ENCODE measurements around the gene CEP68. TPM values are rescaled to one million over a fixed set of nuclear protein-coding genes. Genes with fewer than 3 reads are reported as not detected.

Gene CEP68
- polyA plus RNA-seq, 1 donor from 2014 or later: 34.7 TPM

DNA sequence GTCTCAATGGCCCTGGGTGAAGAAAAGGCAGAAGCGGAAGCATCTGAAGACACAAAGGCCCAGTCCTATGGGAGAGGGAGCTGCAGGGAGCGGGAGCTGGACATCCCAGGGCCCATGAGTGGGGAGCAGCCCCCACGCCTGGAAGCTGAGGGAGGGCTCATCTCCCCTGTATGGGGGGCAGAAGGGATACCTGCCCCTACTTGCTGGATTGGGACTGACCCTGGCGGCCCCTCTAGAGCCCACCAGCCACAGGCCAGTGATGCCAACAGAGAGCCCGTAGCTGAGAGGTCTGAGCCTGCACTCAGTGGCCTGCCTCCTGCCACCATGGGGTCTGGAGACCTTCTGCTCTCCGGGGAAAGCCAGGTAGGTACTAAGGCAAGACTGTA is 13.2 kb downstream of the CEP68 start:
- no peaks in the 10 kb centered on the region for H3K9me3 ChIP-seq (ENCODE audit: low read length)
- no peak overlapping the region for H3K9ac ChIP-seq (ENCODE audit: low read length)
- no peaks in the 10 kb centered on the region for H3K27me3 ChIP-seq (ENCODE audit: insufficient read depth, low read depth, low read length)
- H3K4me2 ChIP-seq (ENCODE audit: low read length): no peak overlapping the region
- H2AFZ ChIP-seq (ENCODE audit: low read depth, low read length): no peak overlapping the region
- H3K9me2 ChIP-seq (ENCODE audit: insufficient read depth, low read length): no peaks in the 10 kb centered on the region
- H3K79me2 ChIP-seq (replicated peaks; ENCODE audit: insufficient read depth, low read length): peaks cover 16% of the 10 kb centered on the region
- no peak overlapping the region for H3K27ac ChIP-seq (ENCODE audit: low read length)
- H3K4me3 ChIP-seq (ENCODE audit: low read length): no peak overlapping the region
- TF ChIP-seq MXI1 (conservative IDR thresholded peaks at IDR 0.05; ENCODE audit: poor library complexity, severe bottlenecking): no peak
- H4K20me1 ChIP-seq (ENCODE audit: insufficient read depth): peaks cover 3% of the 10 kb centered on the region
- H3K36me3 ChIP-seq (ENCODE audit: insufficient read depth, low read length): peaks cover 9% of the 10 kb centered on the region
- H3F3A ChIP-seq (ENCODE audit: insufficient read depth, low read length, poor library complexity, severe bottlenecking): no peaks in the 10 kb centered on the region

DNA sequence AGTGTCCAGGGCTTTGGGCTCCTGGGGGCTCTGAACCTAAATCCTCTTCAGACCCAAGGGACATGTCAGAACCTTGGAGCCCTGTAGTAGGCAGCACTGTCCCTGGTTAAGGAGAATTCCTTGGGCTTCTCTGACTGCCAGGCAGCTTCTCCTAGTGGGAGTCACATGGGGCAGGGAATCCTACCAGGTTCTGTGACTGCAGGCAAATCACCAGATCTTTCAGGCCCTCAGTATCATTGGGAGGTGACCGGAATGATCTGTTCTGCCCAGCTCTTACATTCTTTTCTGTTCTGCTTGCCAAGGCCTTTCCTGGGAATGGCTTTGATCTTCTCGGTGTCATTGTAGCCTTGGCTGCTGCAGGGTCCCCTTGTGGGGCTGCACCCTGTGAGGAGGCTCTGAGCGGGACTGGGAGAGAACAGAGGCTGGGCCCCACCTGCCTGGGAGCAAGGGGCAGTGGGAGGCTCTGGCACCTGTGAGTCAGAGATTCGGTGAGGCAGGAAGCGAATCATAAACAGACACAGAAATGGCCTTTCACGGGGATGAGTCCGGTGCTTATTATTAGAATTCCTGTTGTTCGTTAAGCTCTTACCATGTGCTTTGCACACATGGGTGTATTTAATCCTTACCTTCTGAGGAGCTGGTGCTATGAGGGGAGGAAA is 14.1 kb downstream of the CEP68 start:
- Histone ChIP-seq H3K79me2 (replicated peaks; ENCODE audit: insufficient read depth, low read length) (peaks cover 11% of the 10 kb centered on the region), H3K4me3 (ENCODE audit: low read length) (no peak overlapping the region), H4K20me1 (ENCODE audit: insufficient read depth) (peaks cover 3% of the 10 kb centered on the region), H2AFZ (ENCODE audit: low read depth, low read length) (no peak overlapping the region), H3K9me2 (ENCODE audit: insufficient read depth, low read length) (no peaks in the 10 kb centered on the region), H3K4me2 (ENCODE audit: low read length) (no peak overlapping the region), H3K9me3 (ENCODE audit: low read length) (no peaks in the 10 kb centered on the region), H3K27ac (ENCODE audit: low read length) (no peak overlapping the region), H3F3A (ENCODE audit: insufficient read depth, low read length, poor library complexity, severe bottlenecking) (no peaks in the 10 kb centered on the region), H3K27me3 (ENCODE audit: insufficient read depth, low read depth, low read length) (no peaks in the 10 kb centered on the region), H3K36me3 (ENCODE audit: insufficient read depth, low read length) (peaks cover 9% of the 10 kb centered on the region), H3K9ac (ENCODE audit: low read length) (no peak overlapping the region)
- no peak for TF ChIP-seq MXI1 (conservative IDR thresholded peaks at IDR 0.05; ENCODE audit: poor library complexity, severe bottlenecking)
- TF ChIP-seq EZH2 (IDR thresholded peaks at IDR 0.05; ENCODE audit: borderline replicate concordance, insufficient read depth, low read length, poor library complexity, severe bottlenecking): no peak
- no peak for TF ChIP-seq EP300 (conservative IDR thresholded peaks at IDR 0.05; ENCODE audit: poor library complexity, severe bottlenecking)
- TF ChIP-seq, protein P1, sequence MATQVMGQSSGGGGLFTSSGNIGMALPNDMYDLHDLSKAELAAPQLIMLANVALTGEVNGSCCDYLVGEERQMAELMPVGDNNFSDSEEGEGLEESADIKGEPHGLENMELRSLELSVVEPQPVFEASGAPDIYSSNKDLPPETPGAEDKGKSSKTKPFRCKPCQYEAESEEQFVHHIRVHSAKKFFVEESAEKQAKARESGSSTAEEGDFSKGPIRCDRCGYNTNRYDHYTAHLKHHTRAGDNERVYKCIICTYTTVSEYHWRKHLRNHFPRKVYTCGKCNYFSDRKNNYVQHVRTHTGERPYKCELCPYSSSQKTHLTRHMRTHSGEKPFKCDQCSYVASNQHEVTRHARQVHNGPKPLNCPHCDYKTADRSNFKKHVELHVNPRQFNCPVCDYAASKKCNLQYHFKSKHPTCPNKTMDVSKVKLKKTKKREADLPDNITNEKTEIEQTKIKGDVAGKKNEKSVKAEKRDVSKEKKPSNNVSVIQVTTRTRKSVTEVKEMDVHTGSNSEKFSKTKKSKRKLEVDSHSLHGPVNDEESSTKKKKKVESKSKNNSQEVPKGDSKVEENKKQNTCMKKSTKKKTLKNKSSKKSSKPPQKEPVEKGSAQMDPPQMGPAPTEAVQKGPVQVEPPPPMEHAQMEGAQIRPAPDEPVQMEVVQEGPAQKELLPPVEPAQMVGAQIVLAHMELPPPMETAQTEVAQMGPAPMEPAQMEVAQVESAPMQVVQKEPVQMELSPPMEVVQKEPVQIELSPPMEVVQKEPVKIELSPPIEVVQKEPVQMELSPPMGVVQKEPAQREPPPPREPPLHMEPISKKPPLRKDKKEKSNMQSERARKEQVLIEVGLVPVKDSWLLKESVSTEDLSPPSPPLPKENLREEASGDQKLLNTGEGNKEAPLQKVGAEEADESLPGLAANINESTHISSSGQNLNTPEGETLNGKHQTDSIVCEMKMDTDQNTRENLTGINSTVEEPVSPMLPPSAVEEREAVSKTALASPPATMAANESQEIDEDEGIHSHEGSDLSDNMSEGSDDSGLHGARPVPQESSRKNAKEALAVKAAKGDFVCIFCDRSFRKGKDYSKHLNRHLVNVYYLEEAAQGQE (IDR thresholded peaks at IDR 0.05; ENCODE audit: borderline replicate concordance): no peak
- TF ChIP-seq TAF1 (IDR thresholded peaks at IDR 0.05; ENCODE audit: low read depth): no peak
- TF ChIP-seq RAD21 (conservative IDR thresholded peaks at IDR 0.05): no peak
- TF ChIP-seq POLR2AphosphoS5 (IDR thresholded peaks at IDR 0.05): no peak
- TF ChIP-seq, protein P2, sequence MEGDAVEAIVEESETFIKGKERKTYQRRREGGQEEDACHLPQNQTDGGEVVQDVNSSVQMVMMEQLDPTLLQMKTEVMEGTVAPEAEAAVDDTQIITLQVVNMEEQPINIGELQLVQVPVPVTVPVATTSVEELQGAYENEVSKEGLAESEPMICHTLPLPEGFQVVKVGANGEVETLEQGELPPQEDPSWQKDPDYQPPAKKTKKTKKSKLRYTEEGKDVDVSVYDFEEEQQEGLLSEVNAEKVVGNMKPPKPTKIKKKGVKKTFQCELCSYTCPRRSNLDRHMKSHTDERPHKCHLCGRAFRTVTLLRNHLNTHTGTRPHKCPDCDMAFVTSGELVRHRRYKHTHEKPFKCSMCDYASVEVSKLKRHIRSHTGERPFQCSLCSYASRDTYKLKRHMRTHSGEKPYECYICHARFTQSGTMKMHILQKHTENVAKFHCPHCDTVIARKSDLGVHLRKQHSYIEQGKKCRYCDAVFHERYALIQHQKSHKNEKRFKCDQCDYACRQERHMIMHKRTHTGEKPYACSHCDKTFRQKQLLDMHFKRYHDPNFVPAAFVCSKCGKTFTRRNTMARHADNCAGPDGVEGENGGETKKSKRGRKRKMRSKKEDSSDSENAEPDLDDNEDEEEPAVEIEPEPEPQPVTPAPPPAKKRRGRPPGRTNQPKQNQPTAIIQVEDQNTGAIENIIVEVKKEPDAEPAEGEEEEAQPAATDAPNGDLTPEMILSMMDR (IDR thresholded peaks at IDR 0.05; ENCODE audit: poor library complexity, severe bottlenecking): no peak
- no peak for TF ChIP-seq SMC3 (conservative IDR thresholded peaks at IDR 0.05; ENCODE audit: poor library complexity)

Measured in neural cell (in vitro differentiated cells).